Stimulated activated CD8-positive, alpha-beta memory T cell treated with anti-CD3 and anti-CD28 coated beads, Interleukin-4, amount 100 ng/mL, for 1 hour (primary cell): Measurements from ENCODE around the gene ACSM2A.
"Not testable (repeated sequence)": the region's sequence is repeated elsewhere in the genome, so short reads cannot be mapped to it uniquely, and the experiment has no call there.

ENCODE experiments used
- DNase-seq, 2 donors: peaks; one replicate each; pipeline ENCODE4 v3.0.0-alpha.2; 2020; ENCODE audit warnings: low read depth in 2 of 2, low spot score in 1 of 2

Gene ACSM2A, protein sequence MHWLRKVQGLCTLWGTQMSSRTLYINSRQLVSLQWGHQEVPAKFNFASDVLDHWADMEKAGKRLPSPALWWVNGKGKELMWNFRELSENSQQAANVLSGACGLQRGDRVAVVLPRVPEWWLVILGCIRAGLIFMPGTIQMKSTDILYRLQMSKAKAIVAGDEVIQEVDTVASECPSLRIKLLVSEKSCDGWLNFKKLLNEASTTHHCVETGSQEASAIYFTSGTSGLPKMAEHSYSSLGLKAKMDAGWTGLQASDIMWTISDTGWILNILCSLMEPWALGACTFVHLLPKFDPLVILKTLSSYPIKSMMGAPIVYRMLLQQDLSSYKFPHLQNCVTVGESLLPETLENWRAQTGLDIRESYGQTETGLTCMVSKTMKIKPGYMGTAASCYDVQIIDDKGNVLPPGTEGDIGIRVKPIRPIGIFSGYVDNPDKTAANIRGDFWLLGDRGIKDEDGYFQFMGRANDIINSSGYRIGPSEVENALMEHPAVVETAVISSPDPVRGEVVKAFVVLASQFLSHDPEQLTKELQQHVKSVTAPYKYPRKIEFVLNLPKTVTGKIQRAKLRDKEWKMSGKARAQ

DNA sequence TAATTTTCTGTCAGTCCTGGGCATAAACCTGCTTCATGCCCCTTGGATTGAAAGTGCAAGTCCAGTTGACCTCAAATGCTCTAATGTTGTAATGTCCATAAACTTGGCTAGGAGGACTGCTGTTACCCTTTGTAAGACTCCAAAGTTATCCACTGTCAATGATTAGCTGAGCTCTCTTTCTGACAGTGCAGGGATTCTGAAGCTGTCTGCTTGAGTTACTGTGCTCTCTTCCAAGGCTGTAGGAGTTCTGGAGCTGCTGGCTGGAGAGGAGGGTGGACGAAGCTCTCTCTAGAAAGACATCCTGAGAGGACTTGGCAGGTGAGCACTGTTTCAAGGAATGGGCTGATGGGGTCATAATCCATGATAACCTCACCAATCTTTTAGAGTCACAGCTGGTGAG is at the start of gene ACSM2A:
Gene ACSM2A, plus strand, starts transcription at position 158 of the 400 bp plus-strand sequence. CDS start 8,594 bp downstream, outside the sequence.
- not testable (repeated sequence) for DNase-seq

DNA sequence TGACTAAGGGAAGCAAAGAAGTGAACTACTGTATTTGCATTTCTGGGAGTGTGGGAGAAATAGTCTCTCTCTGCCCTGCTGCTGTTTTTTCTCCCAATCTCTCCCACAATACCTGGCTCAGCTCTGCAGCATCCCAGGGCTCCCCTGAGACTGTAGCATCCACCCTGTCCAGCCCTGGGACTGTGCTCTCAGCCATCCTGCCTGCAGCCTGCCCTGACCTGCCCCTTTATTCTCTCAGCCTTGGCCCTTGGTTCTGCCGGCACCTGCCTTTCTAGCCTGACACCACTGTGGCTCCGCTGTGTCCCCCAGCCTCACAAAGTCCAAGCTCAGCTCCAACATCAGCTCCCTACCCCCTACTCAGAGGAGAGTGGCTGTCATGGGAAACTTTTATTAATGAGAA is 48.7 kb upstream of the ACSM2A start:
- no peak for DNase-seq

DNA sequence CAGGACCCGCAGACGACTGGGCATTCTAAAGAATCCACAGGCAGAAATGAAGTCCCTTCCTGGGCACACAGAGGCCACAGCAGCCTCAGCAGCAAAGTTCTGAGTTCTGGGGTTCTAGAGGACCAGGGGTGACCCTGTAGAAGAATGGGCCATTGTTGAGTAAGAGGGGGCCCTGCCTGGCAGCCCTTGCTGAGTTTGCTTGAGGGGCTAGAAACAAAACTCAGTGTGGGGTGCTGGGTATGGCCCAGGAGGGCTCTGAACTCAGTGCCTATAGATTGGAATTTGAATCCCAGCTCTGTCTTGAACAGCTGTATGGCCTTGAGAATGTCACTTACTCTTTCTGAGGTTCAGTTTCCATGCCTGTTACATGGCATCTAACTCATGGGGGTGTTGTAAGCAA is 46.7 kb upstream of the ACSM2A start, which contains the start of gene PDILT:
Gene PDILT, minus strand, starts transcription at position 101 of the 400 bp plus-strand sequence. CDS start 5,437 bp downstream, outside the sequence.
- DNase-seq: no peak

DNA sequence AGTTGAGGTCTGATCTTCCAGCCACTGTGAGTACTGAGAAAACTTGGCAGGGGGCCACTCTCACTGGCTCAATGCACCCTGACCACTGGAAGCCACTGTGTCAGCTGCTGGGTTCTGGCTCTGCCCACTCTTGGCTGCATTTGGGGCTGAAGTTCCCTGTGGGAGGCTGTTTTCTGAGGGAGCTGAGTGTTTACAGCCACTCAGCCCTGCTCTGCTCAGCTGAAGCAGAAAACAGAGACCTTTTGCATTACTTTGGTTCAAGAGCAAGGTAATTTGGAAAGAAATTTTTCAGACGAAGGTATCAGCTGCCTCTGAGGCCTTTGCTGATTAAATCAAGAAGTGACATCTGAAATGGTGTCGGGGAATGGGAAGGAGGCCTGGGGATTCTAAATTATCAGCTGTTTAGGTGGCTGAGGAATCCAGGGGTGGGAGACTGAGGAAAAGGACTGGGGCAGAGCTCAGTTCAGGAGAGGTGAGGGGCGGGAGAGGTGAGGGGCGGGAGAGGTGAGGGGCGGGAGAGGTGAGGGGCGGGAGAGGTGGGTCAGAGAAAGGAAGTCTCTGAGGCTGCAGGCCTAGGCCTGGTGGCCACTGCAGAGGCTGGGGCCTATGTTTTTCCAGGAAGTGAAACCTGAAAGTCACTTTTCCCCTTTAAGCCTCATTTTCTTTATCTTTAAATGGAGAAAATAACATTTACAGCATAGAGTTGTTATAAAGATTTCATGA is 41.8 kb upstream of the ACSM2A start, which contains the start of gene ACSM5:
Gene ACSM5, plus strand, starts transcription at position 137 of the 723 bp plus-strand sequence. CDS start 1,951 bp downstream, outside the sequence.
- DNase-seq: no peak

DNA sequence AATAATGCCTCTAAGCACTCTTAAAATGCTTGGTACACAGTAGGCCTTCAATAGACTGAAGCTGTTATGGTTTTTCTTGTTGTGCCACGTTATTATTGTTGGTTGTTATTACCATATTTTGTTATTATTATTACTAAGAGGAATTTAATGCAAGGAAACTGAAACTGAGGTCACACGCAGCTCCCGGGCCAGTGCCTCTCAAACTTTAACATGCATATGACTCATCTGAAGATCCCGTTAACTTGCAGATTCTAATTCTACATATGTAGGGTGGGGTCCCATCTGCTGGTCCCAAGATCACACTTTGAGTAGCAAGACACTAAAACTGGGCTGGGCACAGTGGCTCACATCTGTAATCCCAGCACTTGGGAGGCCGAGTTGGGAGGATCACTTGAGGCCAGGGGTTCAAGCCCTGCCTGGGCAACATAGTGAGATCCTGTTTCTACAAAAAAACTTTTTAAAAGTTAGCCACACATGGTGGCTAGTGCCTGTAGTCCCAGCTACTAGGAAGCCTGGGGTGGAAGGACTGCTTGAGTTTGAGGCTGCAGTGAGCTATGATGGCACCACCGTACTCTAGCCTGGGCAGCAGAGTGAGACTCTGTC is 41.1 kb upstream of the ACSM2A start:
- DNase-seq: no peak

DNA sequence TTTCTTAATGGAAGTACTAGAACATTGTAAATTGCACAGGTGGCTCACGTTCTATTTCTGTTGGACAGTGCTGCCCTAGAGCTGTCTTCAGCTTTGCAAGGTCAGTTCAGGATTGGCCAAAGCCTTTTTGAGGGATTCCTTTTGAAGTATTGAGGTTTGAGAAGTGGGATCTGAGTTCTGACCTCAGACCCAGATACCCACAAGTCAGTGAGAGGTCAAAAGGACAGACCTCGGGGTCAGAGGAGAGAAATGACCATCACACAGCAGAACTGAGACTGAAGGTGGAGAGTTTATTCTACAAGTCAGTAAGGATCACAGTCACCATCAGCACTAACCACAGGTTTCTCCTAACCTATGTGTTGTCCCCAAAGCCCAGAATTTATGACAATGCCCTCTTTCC is 40.3 kb upstream of the ACSM2A start:
- no peak for DNase-seq

DNA sequence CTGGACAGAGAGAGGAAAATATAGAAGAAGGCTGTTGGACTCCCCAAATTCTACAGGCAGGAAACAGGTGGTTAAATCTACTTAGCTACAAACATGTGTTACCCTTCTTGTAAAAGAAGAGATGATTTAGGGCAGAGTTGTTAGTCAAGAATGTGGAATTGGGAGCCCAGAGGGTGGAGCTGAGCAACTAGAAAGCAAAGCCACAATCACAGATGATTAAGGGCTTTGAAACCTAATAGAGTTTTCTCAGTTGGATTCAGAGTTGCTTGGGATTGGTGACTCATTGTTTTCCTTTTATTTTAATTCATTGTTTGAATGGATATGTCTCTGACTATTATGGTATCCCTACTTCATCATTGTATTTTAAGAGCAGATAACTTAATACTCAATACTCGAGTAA is 35.8 kb upstream of the ACSM2A start:
- no peak for DNase-seq

DNA sequence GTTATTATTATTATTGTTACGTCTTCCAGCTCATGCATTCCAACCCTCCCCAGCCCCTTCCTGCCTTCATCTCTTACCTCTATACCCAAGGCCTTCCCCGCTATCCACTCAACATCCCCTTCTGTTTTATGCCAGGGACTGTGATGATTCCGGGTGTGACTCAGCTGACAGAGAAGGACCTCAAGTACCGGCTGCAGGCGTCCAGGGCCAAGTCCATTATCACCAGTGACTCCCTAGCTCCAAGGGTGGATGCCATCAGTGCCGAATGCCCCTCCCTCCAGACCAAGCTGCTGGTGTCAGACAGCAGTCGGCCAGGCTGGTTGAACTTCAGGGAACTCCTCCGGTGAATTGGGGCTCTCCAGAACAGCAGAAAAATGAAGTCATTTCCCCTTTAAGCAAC is 32.2 kb upstream of the ACSM2A start:
- DNase-seq: not testable (repeated sequence)

DNA sequence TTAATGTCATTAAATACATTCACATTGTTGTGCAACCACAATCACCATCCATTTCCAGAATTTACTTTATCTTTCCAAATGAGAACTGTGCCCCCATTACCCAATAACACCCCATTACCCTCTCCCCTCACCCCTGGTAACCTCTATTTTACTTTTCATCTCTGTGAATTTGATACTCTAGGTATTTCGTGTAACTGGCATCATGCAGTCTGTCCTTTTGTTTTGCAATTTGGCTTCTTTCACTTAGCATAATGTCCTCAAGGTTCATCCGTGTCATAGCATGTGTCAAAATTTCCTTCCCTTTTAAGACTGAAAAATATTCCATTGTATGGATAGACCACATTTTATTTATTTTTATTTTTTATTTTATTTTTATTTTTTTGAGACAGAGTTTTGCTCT is 29.6 kb upstream of the ACSM2A start:
- DNase-seq: not testable (repeated sequence)

DNA sequence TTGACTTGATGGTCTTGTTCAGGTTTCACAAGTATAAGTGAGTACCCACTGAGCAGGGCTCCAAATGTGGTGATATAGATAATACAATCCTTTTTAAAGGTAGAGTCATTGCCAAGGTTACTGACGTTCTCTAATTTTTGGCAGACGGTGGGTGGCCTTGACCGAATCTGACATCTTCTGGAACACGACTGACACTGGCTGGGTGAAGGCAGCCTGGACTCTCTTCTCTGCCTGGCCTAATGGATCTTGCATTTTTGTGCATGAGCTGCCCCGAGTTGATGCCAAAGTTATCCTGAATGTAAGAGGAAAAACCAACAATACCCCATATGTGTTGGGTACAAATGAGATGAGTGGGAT is 27.6 kb upstream of the ACSM2A start:
- DNase-seq: not testable (repeated sequence)

DNA sequence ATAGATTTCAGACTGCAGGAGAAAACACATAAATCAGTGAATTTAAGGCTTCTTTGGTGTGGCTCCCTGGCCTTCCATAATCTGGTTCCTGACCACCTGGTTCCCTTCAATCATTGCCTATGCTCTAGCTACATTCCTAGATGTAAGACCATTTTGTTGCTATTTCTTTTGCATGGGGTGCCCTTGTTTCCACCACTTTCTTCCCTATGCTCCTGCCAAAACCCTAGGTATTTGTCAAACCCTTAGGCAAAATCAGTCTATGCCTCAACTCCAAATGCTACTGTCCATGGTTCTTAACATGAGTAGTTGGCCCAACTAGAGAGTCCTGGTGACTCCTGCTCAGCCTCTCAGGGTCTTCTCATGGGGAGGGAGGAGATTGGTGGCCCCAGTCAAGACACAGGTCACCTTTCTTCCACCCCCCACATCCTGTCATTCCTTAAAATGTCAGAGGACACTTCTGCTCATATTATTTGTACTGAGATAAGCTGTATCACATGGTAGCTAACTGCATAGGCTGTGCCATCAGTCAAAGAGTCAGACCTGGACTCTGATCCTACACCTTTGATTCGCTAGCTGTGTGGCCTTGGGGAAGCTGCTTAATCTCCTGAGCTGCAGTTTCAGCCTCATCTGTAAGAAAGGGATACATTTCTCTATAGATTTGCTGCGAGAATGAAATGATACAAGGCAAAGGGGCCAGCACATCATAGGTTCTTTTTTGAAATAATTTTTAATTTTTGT is 27.0 kb upstream of the ACSM2A start:
- DNase-seq: no peak

DNA sequence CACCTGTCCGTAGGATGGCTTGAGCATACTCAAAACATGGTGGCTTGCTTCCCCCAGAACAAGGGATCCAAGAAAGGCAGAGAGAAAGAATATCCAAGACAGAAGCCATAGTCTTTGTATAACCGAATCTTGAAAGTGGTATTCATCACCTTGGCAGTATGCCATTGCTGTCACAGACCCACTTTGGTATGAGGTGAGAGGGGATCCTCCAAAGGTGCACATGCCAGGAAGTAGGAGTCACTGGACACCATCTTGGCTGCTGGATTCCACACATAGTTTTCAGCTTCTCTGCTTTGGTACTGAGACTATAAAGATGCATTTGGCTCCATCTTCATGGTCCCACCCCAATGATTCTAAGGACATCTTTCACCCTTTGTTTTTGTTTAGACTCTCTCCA is 23.9 kb upstream of the ACSM2A start:
- not testable (repeated sequence) for DNase-seq

DNA sequence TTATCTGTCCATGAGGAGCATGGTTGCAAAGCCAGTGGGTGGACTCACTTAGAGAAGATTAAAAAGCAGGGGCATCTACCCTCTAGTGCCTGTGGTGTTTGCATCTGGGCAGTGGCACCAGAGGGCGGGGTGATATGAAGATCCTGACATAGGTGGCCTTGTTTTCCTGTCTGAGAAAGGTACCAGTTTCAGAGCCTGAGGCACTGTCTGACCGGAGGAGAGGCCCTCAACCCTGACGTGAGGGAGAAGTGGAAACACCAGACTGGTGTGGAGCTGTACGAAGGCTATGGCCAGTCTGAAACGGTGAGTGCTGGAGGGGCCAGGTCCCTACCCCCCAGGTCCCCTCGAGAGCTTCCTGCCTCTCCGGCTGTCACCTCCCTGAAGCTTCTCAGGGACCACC is 21.8 kb upstream of the ACSM2A start:
- DNase-seq: not testable (repeated sequence)

DNA sequence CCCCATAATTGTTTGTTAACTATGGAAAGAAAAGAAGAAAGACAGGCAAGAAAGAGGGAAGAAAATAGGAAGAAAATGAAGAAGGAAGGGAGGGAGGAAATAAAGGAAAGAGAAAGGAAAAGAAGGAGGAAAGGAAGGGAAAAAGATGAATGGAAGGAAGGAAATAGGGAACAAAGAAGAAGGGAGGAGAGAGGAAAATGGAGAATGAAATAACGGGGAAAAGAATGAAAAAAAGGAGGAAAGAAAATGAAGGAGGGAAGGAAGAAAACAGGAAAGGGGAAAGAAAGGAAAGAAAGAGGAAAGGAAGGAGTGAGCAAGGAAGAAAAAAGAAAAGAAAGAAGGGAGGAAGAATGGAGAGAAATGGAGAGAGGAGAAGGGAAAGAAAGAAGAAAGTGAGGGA is 20.8 kb upstream of the ACSM2A start:
- not testable (repeated sequence) for DNase-seq

DNA sequence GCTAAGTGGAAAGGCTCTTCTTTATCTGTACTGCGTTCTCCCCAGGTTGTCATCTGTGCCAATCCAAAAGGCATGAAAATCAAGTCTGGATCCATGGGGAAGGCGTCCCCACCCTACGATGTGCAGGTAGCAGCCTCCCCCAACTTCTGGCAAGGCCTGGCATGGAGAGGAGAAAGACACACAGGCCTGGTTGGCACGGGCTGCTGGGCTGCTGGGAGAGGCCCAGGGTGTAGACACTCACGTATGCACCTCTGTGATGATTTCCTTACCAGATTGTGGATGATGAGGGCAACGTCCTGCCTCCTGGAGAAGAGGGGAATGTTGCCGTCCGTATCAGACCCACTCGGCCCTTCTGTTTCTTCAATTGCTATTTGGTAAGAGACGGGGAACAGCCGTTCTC is 20.4 kb upstream of the ACSM2A start:
- DNase-seq: no peak

DNA sequence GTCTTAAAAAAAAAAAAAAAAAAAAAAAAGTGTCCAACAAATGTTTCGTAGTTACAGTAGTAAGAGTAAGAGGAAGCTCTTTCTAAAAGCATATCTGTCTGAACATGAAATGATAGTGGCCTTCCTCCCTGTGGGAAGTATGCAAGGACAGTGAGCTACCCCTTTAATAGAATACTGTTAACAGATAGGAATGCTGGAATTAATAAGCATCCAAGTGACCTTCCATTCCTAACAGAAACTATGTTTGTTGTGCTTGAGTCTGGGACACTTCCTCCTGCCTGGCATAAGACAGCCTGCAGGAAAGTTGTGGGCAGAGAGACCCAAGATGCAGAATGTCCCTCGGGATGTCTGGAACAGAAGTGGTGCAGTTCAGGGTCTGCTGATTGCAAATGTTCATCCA is 12.4 kb upstream of the ACSM2A start:
- not testable (repeated sequence) for DNase-seq

DNA sequence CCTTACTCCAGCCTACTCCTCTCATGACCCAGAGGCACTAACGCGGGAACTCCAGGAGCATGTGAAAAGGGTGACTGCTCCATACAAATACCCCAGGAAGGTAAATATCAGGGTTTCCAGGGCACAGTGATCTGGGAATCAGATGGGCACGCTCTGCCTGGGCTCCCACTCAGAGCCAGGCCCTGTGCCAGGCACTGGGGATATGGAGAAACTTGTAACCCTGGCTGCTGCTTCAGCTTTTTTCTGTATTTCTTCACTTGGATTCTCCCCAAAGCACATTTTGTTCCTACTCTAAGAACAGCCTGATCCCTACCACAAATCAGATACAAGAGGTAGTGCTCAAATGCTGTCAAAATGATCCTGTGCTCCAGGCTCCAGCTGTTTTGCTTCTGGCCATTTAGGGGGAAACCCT is 11.5 kb upstream of the ACSM2A start:
- not testable (repeated sequence) for DNase-seq

DNA sequence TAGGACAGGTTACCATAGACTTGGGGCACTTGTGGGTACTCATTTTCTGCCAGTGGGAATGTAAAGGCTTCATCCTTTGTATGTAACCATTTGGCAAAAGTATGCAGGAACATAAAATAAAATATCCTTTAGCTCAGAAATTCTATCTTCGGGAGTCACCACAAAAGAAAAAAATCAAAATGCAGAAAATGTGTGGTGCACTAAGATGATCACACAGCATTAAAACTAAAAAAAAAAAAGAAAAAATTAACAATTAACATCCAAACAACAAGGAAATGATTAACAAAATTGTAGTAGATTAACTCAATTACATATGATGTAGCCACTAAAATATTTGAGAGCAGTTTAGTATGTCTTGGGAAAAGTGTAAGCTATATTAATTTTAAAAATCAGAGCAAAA is 10.6 kb upstream of the ACSM2A start:
- DNase-seq: not testable (repeated sequence)

DNA sequence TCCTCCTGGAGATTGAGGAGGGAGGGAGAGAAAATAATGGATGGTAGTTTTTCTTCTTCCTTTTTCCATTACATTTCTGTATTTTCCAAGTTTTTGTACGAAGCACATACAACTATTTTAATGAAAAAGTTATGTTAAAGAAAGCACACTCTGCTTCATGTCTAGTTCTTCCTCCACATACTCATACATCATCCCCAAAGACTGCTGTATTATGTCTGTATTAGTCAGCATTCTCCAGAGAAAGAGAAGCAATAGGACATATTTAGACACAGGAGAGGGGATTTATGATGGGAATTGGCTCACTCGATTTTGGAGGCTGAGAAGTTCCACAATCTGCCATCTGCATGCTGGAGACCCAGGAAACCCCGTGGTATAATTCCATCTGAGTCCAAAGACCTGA is 10.1 kb upstream of the ACSM2A start:
- DNase-seq: no peak

DNA sequence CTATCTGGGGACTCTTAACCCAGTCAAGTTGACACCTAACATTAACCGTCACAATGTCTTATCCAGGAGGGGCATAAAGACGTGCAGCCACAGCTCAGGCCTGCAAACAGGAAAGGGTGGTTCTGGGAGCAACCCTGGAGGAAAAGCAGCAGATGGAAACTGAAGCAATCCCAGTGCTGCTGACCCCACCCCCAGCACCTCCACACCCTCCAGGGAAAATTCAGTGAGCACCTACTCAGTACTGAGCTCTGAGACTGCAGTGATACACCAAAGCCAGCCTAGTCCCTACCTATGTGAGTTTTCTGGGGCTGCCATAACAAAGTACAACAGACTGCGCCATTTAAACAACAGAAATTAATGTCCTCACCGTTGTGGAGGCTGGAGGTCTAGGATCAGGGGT is 9.5 kb upstream of the ACSM2A start:
- not testable (repeated sequence) for DNase-seq
